ENCODE measurements around the gene GTF3C5. TPM values are rescaled to one million over a fixed set of nuclear protein-coding genes. Genes with fewer than 3 reads are reported as not detected.

The GTF3C5 gene
- total and polyA plus RNA-seq, 10 of the 15 experiments (the other 5 are each of a cell fraction or from before 2014, with no cell fraction given): 2.2 to 81.1 (median 68.7) TPM

GRCh38 chr9:133028221-133028620 is 2.6 kb upstream of the GTF3C5 start:
- no peak overlapping the region for H3K4me3 ChIP-seq
- no peak for ATAC-seq
- no peak for TF ChIP-seq SREBF2 (IDR thresholded peaks at IDR 0.05; ENCODE audit: low read length)
- TF ChIP-seq EZH2 (IDR thresholded peaks at IDR 0.05; ENCODE audit: borderline replicate concordance, control insufficient read depth, low read depth, low read length): no peak
- no peak for TF ChIP-seq DPF2 (IDR thresholded peaks at IDR 0.05)
- no peak for TF ChIP-seq IRF3 (IDR thresholded peaks at IDR 0.05)
- TF ChIP-seq CREM (IDR thresholded peaks at IDR 0.05; ENCODE audit: low read depth): no peak
- TF ChIP-seq HCFC1 (IDR thresholded peaks at IDR 0.05; ENCODE audit: low read length): no peak
- no peak for TF ChIP-seq FOS (IDR thresholded peaks at IDR 0.05; ENCODE audit: borderline replicate concordance, extremely low read depth, insufficient read length)
- TF ChIP-seq ATF3 (IDR thresholded peaks at IDR 0.05; ENCODE audit: borderline replicate concordance, extremely low read depth, low read depth, low read length): no peak
- no peak for TF ChIP-seq TCF3 (IDR thresholded peaks at IDR 0.05; ENCODE audit: borderline replicate concordance, insufficient read depth, low read depth, low read length)
- no peak for TF ChIP-seq EGR1 (IDR thresholded peaks at IDR 0.05; ENCODE audit: borderline replicate concordance in 1 of 2, low read depth in 2 of 2, low read length in 2 of 2)
- TF ChIP-seq TCF7 (IDR thresholded peaks at IDR 0.05; ENCODE audit: borderline replicate concordance): no peak
- TF ChIP-seq E2F8 (IDR thresholded peaks at IDR 0.05; ENCODE audit: low read depth, partially characterized antibody): no peak
- TF ChIP-seq, protein P1, sequence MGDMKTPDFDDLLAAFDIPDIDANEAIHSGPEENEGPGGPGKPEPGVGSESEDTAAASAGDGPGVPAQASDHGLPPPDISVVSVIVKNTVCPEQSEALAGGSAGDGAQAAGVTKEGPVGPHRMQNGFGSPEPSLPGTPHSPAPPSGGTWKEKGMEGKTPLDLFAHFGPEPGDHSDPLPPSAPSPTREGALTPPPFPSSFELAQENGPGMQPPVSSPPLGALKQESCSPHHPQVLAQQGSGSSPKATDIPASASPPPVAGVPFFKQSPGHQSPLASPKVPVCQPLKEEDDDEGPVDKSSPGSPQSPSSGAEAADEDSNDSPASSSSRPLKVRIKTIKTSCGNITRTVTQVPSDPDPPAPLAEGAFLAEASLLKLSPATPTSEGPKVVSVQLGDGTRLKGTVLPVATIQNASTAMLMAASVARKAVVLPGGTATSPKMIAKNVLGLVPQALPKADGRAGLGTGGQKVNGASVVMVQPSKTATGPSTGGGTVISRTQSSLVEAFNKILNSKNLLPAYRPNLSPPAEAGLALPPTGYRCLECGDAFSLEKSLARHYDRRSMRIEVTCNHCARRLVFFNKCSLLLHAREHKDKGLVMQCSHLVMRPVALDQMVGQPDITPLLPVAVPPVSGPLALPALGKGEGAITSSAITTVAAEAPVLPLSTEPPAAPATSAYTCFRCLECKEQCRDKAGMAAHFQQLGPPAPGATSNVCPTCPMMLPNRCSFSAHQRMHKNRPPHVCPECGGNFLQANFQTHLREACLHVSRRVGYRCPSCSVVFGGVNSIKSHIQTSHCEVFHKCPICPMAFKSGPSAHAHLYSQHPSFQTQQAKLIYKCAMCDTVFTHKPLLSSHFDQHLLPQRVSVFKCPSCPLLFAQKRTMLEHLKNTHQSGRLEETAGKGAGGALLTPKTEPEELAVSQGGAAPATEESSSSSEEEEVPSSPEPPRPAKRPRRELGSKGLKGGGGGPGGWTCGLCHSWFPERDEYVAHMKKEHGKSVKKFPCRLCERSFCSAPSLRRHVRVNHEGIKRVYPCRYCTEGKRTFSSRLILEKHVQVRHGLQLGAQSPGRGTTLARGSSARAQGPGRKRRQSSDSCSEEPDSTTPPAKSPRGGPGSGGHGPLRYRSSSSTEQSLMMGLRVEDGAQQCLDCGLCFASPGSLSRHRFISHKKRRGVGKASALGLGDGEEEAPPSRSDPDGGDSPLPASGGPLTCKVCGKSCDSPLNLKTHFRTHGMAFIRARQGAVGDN (IDR thresholded peaks at IDR 0.05): no peak
- TF ChIP-seq POU2F2 (IDR thresholded peaks at IDR 0.05; ENCODE audit: borderline replicate concordance, low read depth, low read length): no peak
- ChIA-PET RAD21 (ENCODE audit: unreplicated experiment) (no interaction called here), CTCF (interaction anchor here (0.7 to 2.1 kb wide), 3 partner anchors 8 to 119 kb away, joined by 3 to 8 read pairs (median 5); no protein-coding TSS in a partner anchor), POLR2A (no interaction called here), SMC1A (ENCODE audit: uncharacterized antibody, unreplicated experiment) (no interaction called here)
- H2AFZ ChIP-seq (ENCODE audit: control insufficient read depth, low read depth, low read length): no peak overlapping the region
- H3K36me3 ChIP-seq (ENCODE audit: control insufficient read depth in 2 of 2, insufficient read depth in 2 of 2, low read length in 1 of 2): peaks cover 0 to 1% of the 10 kb centered on the region in 2 experiments; a peak in 1 of 4 replicates
- no peaks in the 10 kb centered on the region for H3K27me3 ChIP-seq (replicated peaks in 1 of 2; ENCODE audit: control insufficient read depth in 2 of 2, insufficient read depth in 2 of 2, low read length in 1 of 2)
- H4K20me1 ChIP-seq (ENCODE audit: control insufficient read depth, insufficient read depth): no peaks in the 10 kb centered on the region
- no peaks in the 10 kb centered on the region; the same call in 2 of the 3 replicates for H3K9me3 ChIP-seq (replicated peaks; ENCODE audit: control insufficient read depth, insufficient read depth, low read length)
- no peak overlapping the region for H3K4me2 ChIP-seq (ENCODE audit: control insufficient read depth, insufficient read depth)
- intact Hi-C loops (cut with micrococcal nuclease; ENCODE audit: unreplicated experiment) (loop anchor here (10.0 kb wide), 1 partner anchor 457 kb away; no protein-coding TSS in a partner anchor), in situ Hi-C loops (cut with MboI) (no loop called here)
- no peak for FAIRE-seq
- no peak overlapping the region for H3K9ac ChIP-seq (ENCODE audit: control insufficient read depth, insufficient read depth, low read length)
- 88% methylated on average over 3 of the region's 3 CpGs for WGBS (ENCODE audit: insufficient coverage, insufficient replicate concordance, low lambda C conversion rate, missing lambda C conversion rate)
- no peak overlapping the region for H3K27ac ChIP-seq (ENCODE audit: control insufficient read depth, insufficient read depth)
- peaks cover 13% of the 10 kb centered on the region for H3K4me1 ChIP-seq (ENCODE audit: control insufficient read depth, insufficient read depth, low read length)
- H3K79me2 ChIP-seq (ENCODE audit: control insufficient read depth, insufficient read depth, low read length): peaks cover 32% of the 10 kb centered on the region
- no peak for DNase-seq (ENCODE audit: low read depth, low spot score)
- no TSS peak for BruUV-seq (replicated peaks)
